Frontal cortex (tissue), 4 donors: Measurements from ENCODE around the gene ZFP36L2. TPM values are rescaled to one million over a fixed set of nuclear protein-coding genes. Genes with fewer than 3 reads are reported as not detected.
"Not testable (repeated sequence)": the region's sequence is repeated elsewhere in the genome, so short reads cannot be mapped to it uniquely, and the experiment has no call there.

Experiments used
- DNase-seq, 2 donors: peaks; one replicate each; pipeline ENCODE4 v3.0.0; 2012; ENCODE audit warnings: low spot score in 2 of 2
- FAIRE-seq: peaks from 2 replicates; lab custom pipeline; 2012; peaks lifted over from hg19 to GRCh38; lab: Jason Lieb, UNC
- total RNA-seq: library from RNA; depleted of rRNA; stranded (reverse); fragments of >200 nt; gene quantifications from one replicate; pipeline ENCODE4 v1.2.3, GENCODE V29; 2014
- donor health status: control.
- donor health status: control.
- donor health status: control.

The ZFP36L2 gene
- total RNA-seq, 1 donor from 2014 or later: 2.4 TPM

GRCh38 chr2:43192744-43193651 lies 33.4 kb downstream of the ZFP36L2 start:
- FAIRE-seq: no peak
- DNase-seq: no peak

DNA sequence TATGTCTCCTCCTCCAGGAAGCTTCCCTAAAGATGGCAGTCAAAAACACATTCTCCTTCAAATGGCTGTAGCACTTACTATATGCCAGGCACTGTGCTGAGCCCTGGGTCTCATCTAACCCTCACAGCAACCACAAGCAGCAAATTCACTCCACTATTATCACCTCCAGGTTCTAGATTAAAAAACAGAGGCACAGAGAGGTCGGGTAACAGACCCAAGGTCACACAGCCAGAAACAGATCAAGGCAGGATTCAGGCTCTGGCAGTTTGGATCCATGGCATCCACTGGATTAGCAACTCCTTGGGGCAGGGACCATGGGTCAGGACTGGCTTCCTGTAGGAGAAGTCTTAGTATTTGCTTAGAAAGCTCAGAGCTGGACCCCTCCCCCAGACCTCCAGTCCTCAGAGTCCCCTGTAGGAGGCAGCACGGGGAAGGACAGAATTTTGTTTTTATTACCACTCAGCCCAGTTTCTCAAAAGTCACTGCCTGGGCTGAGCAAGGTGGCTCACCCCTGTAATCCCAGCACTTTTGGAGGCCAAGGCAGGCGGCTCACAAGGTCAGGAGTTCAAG lies 34.4 kb downstream of the ZFP36L2 start:
- FAIRE-seq: no peak

DNA sequence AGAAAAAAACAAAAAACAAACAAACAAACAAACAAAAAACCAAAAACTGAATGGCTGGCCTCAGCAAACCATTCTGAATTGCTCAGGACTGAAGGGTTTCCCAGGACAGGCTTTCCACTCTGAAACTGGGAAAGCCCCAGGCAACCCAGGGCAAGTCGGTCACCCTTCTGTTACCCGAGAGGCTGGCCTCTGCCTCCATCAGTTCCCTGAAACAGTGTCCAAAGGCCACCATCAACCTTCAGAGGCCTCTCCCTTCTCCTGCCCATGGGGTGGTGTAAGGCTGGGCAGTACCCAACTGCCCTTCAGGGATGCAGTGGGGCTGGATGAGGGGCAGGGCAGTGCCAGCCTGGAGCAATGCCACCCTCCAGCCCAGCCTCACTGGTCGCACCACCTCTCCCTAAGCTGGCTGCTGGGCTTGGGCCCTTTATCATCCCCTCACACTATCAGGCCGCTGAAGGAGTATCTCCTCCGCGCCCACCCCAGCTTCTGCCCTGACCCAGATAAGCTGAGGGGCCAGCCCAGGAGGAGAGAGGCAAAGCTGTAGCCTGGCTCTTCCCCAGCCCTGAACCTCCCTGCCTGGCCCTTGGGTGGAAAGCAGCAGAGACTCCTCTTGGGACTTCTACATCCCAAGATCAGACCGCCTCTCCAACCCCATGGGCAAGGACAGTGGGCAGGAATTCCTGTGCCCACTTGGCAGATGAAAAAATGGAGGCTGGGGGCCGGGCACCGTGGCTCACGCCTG lies 35.9 kb downstream of the ZFP36L2 start:
- DNase-seq: no peak
- no peak for FAIRE-seq

More for the DNA sequence above, 34.4 kb downstream of the ZFP36L2 start:
- DNase-seq: no peak

- not testable (repeated sequence) for DNase-seq, FAIRE-seq
These were observed 36.5 kb downstream of the ZFP36L2 start for GRCh38 chr2:43189861-43190260.

- no peak for FAIRE-seq
These were observed 37.6 kb downstream of the ZFP36L2 start for GRCh38 chr2:43188561-43189386.

DNA sequence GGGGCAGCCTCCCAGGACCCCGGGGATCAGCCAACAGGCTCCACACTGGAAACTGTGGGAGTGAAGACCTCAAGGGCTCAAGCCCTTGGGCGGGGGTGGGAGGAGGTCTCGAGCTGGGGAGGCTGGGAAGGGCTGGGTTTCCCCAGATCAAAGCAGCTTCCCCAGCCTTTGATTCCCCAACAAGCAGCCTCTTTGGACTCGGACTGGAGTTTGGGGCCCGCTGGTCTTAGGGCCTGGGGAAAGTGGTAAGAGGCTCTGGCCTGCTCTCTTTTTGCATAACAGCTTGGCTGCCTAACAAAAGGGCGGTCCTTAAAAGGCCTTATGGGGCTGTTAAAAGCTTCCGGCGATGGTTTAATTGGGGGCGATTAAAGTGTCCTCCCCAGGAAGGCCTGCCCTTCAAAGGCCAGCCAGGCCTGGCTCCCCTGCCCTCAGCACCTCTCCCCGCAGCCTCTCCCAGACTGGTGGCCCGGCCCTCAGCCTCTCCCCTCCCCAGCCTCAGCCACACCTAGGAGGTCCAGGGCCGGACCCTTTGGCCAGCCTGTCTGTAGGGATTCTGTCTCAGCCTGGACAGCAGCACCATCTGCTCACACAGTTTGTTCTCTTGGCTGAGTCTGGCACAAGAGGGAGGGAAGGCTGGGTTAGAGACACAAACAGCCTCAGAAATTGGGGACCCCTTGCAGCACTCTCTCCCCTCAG lies 39.6 kb downstream of the ZFP36L2 start:
- no peak for DNase-seq

More at GRCh38 chr2:43188561-43189386, 37.6 kb downstream of the ZFP36L2 start:
- DNase-seq: no peak

GRCh38 chr2:43186321-43186678 lies 40.1 kb downstream of the ZFP36L2 start:
- DNase-seq (no peak), FAIRE-seq (no peak)

More for the DNA sequence above, 39.6 kb downstream of the ZFP36L2 start:
- FAIRE-seq: no peak

GRCh38 chr2:43185146-43185545 lies 41.3 kb downstream of the ZFP36L2 start:
- FAIRE-seq: no peak

GRCh38 chr2:43184339-43184895 lies 42.0 kb downstream of the ZFP36L2 start:
- DNase-seq: no peak

More at GRCh38 chr2:43185146-43185545, 41.3 kb downstream of the ZFP36L2 start:
- no peak for DNase-seq

GRCh38 chr2:43183743-43184142 lies 42.7 kb downstream of the ZFP36L2 start:
- DNase-seq (no peak), FAIRE-seq (no peak)

More at GRCh38 chr2:43184339-43184895, 42.0 kb downstream of the ZFP36L2 start:
- FAIRE-seq: no peak

GRCh38 chr2:43180897-43181296 lies 45.5 kb downstream of the ZFP36L2 start:
- DNase-seq (no peak), FAIRE-seq (no peak)

- no peak for FAIRE-seq
- no peak for DNase-seq
These were observed 46.5 kb downstream of the ZFP36L2 start for GRCh38 chr2:43179942-43180341.

DNA sequence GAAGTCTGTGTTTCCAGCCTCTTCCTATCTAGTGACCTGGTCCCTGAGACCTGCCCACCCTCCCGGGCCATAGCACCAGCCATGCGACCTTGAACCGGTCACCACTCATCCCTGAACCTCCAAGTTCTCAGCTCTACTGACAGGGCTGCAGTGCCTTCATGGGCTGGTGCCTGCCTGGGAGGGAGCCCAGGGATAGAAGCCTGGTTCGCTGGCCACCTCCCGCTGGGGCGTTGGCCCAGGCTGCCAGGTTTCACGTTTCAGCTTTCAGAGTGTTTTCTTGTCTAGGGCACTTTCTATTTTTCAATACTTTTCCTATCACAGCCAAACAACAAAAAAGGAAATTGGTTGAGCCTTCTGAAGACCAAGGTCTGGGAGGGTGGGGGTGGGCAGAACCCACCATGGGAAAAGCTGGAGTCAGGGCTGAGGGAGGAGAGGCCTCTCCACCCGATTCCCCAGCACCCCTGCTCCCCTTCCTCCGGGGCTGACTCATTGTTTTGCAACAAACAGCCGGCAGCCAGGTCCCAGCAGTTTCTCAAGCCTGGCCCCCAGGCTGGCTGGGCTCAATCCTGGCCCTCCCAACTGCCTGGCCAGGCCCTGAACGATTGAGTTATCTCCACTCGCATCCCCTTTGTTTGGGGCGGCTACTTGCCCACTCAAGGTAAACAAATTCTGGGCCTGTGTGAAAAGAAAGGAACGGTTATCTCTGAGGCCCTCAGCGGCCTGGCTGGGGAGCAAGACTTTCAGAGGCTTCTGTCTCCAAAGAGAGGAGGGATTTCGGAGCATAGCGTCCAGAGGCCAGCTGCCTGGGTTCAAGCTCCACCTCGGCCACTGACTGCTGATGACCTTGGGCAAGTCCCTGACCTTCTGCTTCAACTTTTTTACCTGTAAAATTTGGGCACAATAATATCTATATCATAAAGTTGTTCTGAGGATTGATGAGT lies 47.5 kb downstream of the ZFP36L2 start:
- peak in 1 of 2 donors; percentile 47 for DNase-seq

DNA sequence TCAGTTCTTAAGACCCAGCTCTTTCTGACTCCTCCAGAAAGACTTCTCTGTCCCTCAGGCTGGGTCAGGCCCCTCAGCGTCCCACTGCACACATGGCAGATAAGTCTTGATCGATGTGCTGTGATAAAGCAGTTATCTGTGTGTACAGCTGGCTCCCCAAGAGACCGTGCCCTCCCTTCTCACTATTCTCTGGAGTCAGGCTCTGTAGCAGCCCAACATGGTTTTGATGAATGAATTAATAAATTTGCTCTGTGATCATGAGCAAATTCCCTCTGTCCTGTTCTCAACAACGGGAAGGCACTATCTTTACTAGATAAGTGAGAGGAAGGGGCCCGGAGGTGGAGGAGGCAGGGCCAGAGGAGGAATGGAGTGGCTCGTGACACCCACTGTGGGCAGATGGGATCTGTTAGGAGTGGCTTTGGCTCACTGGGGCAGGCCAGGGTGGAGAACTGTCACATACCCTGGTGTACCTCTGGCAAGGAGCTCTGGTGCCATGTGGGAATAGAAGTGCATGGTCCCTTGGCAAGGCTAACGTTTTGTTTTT lies 48.3 kb downstream of the ZFP36L2 start:
- no peak for FAIRE-seq
- DNase-seq: no peak

More for the DNA sequence above, 47.5 kb downstream of the ZFP36L2 start:
- FAIRE-seq: no peak

- FAIRE-seq: no peak
- DNase-seq: no peak
These were observed 50.0 kb downstream of the ZFP36L2 start for GRCh38 chr2:43176449-43176848.

DNA sequence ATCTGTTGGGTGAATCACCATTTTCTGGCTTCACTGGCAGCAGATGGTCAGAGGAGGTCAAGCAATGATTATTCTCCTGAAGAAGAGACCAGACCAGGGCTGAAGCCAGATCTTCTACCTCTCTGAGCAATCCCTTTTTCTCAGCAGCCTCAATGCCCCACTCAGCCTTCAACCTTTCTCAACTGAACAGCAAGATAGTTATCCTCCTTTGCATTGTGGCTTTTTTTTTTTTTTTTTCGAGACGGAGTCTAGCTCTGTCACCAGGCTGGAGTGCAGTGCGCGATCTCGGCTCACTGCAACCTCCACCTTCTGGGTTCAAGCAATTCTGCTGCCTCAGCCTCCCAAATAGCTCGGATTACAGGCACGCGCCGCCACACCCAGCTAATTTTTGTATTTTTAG lies 50.5 kb downstream of the ZFP36L2 start:
- no peak for DNase-seq
- no peak for FAIRE-seq

DNA sequence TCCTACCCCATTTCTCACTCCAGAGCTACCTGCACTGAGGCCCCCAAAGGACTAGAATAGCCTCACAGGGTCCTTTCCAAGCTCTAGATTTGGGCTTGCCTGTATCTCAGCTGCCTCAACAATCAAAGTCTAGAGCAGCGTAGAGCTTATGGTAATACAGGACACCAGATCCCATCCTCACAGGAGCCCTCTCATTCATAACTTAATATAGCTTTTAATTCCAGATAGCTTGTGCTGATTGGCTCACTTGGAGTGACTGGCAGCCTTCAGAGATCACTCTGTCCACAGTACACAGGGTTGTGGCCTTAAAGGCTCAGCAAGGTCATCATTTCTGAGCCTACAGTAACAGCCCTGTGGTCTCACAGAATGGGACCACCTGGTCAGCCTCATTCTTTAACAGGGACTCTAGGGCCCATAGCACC lies 51.4 kb downstream of the ZFP36L2 start:
- FAIRE-seq (no peak), DNase-seq (no peak)
